ENCODE data around the gene CLEC7A. TPM values are rescaled to one million over a fixed set of nuclear protein-coding genes. Genes with fewer than 3 reads are reported as not detected.

Gene CLEC7A
- total and polyA plus RNA-seq, 2 donors (not counting 1 experiment from before 2014, with no cell fraction given) = 0.03 TPM; not detected in 1

DNA sequence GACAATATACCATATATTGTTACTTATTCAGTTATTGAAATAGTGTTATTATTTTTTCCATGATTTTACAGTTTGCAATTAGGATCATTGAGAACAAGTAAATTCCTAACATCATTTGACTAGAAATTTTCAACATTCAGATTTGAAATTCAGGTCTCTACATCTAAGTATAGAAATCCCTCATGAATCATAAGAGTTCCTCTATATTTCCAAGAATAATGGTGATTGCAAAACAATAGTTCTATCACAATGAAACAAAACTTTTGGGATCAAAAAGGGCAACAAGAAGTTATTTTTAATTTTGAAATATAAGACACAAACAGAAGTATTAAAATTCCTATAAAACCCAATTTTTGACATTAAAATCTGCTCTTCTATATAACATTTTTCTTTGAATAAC, 42.0 kb downstream of the CLEC7A start:
- H3K36me3 ChIP-seq (ENCODE audit: control insufficient read depth, insufficient read depth, low read length) = no peaks in the 10 kb centered on the region
- no peaks in the 10 kb centered on the region for H3K4me1 ChIP-seq (ENCODE audit: control insufficient read depth, extremely low read depth, insufficient read depth, low read length)
- TF ChIP-seq EZH2 (IDR thresholded peaks at IDR 0.05; ENCODE audit: low read length, missing control alignments) = no peak
- TF ChIP-seq, protein P1, sequence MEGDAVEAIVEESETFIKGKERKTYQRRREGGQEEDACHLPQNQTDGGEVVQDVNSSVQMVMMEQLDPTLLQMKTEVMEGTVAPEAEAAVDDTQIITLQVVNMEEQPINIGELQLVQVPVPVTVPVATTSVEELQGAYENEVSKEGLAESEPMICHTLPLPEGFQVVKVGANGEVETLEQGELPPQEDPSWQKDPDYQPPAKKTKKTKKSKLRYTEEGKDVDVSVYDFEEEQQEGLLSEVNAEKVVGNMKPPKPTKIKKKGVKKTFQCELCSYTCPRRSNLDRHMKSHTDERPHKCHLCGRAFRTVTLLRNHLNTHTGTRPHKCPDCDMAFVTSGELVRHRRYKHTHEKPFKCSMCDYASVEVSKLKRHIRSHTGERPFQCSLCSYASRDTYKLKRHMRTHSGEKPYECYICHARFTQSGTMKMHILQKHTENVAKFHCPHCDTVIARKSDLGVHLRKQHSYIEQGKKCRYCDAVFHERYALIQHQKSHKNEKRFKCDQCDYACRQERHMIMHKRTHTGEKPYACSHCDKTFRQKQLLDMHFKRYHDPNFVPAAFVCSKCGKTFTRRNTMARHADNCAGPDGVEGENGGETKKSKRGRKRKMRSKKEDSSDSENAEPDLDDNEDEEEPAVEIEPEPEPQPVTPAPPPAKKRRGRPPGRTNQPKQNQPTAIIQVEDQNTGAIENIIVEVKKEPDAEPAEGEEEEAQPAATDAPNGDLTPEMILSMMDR (conservative IDR thresholded peaks at IDR 0.05 in 1 of 2, IDR thresholded peaks at IDR 0.05 in 1 of 2; ENCODE audit: low read depth in 1 of 2, low read length in 2 of 2) = no peak

DNA sequence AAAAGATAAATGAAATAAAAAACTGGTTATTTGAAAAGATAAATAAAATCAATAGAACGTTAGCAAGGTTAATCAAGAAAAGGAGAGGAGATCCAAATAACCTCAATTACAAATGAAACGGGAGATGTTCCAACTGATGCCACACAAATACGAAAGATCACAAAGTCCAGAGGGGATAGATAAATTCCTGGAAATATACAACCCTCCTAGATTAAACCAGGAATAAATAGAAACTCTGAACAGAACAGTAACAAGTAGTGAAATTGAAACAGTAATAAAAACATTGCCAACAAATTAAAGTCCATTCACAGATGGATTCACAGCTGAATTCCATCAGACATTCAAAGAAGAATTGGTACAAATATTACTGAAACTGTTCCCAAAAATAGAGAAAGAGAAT, 43.6 kb downstream of the CLEC7A start:
- no peak for DNase-seq (ENCODE audit: low read depth in 2 of 2)
- Histone ChIP-seq H3K27ac (ENCODE audit: insufficient read depth, low read length) (no peak overlapping the region), H3K4me3 (replicated peaks in 1 of 4; ENCODE audit: control extremely low read depth in 1 of 4, insufficient read depth in 1 of 4, low read depth in 3 of 4, low read length in 4 of 4) (no peak overlapping the region), H3K9ac (ENCODE audit: insufficient read depth, low read length) (no peak overlapping the region), H3K4me2 (ENCODE audit: extremely low read depth, insufficient read depth, low read length) (no peak overlapping the region), H3K4me1 (ENCODE audit: control insufficient read depth, extremely low read depth, insufficient read depth, low read length) (no peaks in the 10 kb centered on the region), H3K79me2 (ENCODE audit: control insufficient read depth, insufficient read depth, low read length) (no peaks in the 10 kb centered on the region), H4K20me1 (ENCODE audit: control insufficient read depth, extremely low read depth, insufficient read depth, low read length) (no peaks in the 10 kb centered on the region), H3K9me3 (ENCODE audit: control insufficient read depth, insufficient read depth, low read depth, low read length) (no peaks in the 10 kb centered on the region), H3K27me3 (ENCODE audit: control insufficient read depth, insufficient read depth, low read length) (no peaks in the 10 kb centered on the region), H2AFZ (ENCODE audit: low read length) (no peak overlapping the region), H3K36me3 (ENCODE audit: control insufficient read depth, insufficient read depth, low read length) (no peaks in the 10 kb centered on the region)
- no peak for TF ChIP-seq EZH2 (IDR thresholded peaks at IDR 0.05; ENCODE audit: low read length, missing control alignments)
- TF ChIP-seq, protein P1 (conservative IDR thresholded peaks at IDR 0.05 in 1 of 2, IDR thresholded peaks at IDR 0.05 in 1 of 2; ENCODE audit: low read depth in 1 of 2, low read length in 2 of 2) = no peak

More for the DNA sequence above, 42.0 kb downstream of the CLEC7A start:
- DNase-seq (ENCODE audit: low read depth in 2 of 2) = no peak
- Histone ChIP-seq H2AFZ (ENCODE audit: low read length) (no peak overlapping the region), H4K20me1 (ENCODE audit: control insufficient read depth, extremely low read depth, insufficient read depth, low read length) (no peaks in the 10 kb centered on the region), H3K27ac (ENCODE audit: insufficient read depth, low read length) (no peak overlapping the region), H3K4me3 (replicated peaks in 1 of 4; ENCODE audit: control extremely low read depth in 1 of 4, insufficient read depth in 1 of 4, low read depth in 3 of 4, low read length in 4 of 4) (no peak overlapping the region), H3K79me2 (ENCODE audit: control insufficient read depth, insufficient read depth, low read length) (no peaks in the 10 kb centered on the region), H3K9me3 (ENCODE audit: control insufficient read depth, insufficient read depth, low read depth, low read length) (no peaks in the 10 kb centered on the region), H3K4me2 (ENCODE audit: extremely low read depth, insufficient read depth, low read length) (no peak overlapping the region), H3K27me3 (ENCODE audit: control insufficient read depth, insufficient read depth, low read length) (no peaks in the 10 kb centered on the region), H3K9ac (ENCODE audit: insufficient read depth, low read length) (no peak overlapping the region)

DNA sequence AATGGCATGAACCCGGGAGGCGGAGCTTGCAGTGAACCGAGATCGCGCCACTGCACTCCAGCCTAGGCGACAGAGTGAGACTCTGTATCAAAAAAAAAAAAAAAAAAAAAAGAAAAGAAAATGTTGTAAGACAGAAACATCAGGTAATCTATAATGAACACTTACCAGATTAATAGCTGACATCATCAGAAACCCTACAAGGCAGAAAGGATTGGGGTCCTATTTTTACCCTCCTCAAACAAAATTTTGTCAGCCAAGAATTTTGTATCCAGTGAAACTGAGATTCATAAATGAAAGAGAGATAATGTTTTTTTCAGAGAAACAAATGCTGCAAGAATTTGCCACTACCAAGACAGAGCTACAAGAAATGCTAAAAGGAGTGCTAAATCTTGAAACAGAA, 45.3 kb downstream of the CLEC7A start:
- H4K20me1 ChIP-seq (ENCODE audit: control insufficient read depth, extremely low read depth, insufficient read depth, low read length) = no peaks in the 10 kb centered on the region
- H3K27ac ChIP-seq (ENCODE audit: insufficient read depth, low read length) = no peak overlapping the region
- no peak overlapping the region for H3K9ac ChIP-seq (ENCODE audit: insufficient read depth, low read length)
- H2AFZ ChIP-seq (ENCODE audit: low read length) = no peak overlapping the region
- no peaks in the 10 kb centered on the region for H3K79me2 ChIP-seq (ENCODE audit: control insufficient read depth, insufficient read depth, low read length)
- DNase-seq (ENCODE audit: low read depth in 2 of 2) = no peak
- H3K9me3 ChIP-seq (ENCODE audit: control insufficient read depth, insufficient read depth, low read depth, low read length) = no peaks in the 10 kb centered on the region
- no peaks in the 10 kb centered on the region for H3K36me3 ChIP-seq (ENCODE audit: control insufficient read depth, insufficient read depth, low read length)
- no peak overlapping the region for H3K4me2 ChIP-seq (ENCODE audit: extremely low read depth, insufficient read depth, low read length)
- H3K4me3 ChIP-seq (replicated peaks in 1 of 4; ENCODE audit: control extremely low read depth in 1 of 4, insufficient read depth in 1 of 4, low read depth in 3 of 4, low read length in 4 of 4) = no peak overlapping the region
- H3K27me3 ChIP-seq (ENCODE audit: control insufficient read depth, insufficient read depth, low read length) = no peaks in the 10 kb centered on the region
- no peaks in the 10 kb centered on the region for H3K4me1 ChIP-seq (ENCODE audit: control insufficient read depth, extremely low read depth, insufficient read depth, low read length)
- TF ChIP-seq, protein P1 (conservative IDR thresholded peaks at IDR 0.05 in 1 of 2, IDR thresholded peaks at IDR 0.05 in 1 of 2; ENCODE audit: low read depth in 1 of 2, low read length in 2 of 2) = no peak
